ENCODE measurements around the gene SNX9.

SNX9 gene

GRCh38 chr6:157804448-157805327 lies 18.4 kb upstream of the SNX9 start:
- DNase-seq: no peak

- no peak for DNase-seq
These were observed 16.8 kb upstream of the SNX9 start for GRCh38 chr6:157806131-157806855.

GRCh38 chr6:157806856-157807215 lies 16.2 kb upstream of the SNX9 start:
- no peak for DNase-seq

GRCh38 chr6:157808405-157808950 lies 14.6 kb upstream of the SNX9 start:
- DNase-seq: no peak

GRCh38 chr6:157809613-157810012 lies 13.4 kb upstream of the SNX9 start:
- no peak for DNase-seq

- DNase-seq: no peak
These were observed 11.9 kb upstream of the SNX9 start for GRCh38 chr6:157811137-157811475.

GRCh38 chr6:157811476-157812173 lies 11.4 kb upstream of the SNX9 start:
- no peak for DNase-seq

GRCh38 chr6:157812425-157813171 lies 10.4 kb upstream of the SNX9 start:
- no peak for DNase-seq

- no peak for DNase-seq
These were observed 9.9 kb upstream of the SNX9 start for GRCh38 chr6:157813191-157813590.

GRCh38 chr6:157813750-157814455 lies 9.1 kb upstream of the SNX9 start:
- DNase-seq: no peak

GRCh38 chr6:157814883-157815282 lies 8.2 kb upstream of the SNX9 start:
- DNase-seq: no peak

- no peak for DNase-seq
These were observed 1.6 kb upstream of the SNX9 start for GRCh38 chr6:157821342-157822033.

GRCh38 chr6:157822245-157823000 lies 623 bp upstream of the SNX9 start:
- peak; percentile 34 to 36 for DNase-seq

- peak; percentile 58 to 82 for DNase-seq
These were observed 703 bp downstream of the SNX9 start for GRCh38 chr6:157823528-157824370.

GRCh38 chr6:157825243-157825904 lies 2.3 kb downstream of the SNX9 start:
- no peak for DNase-seq

GRCh38 chr6:157830354-157831017 lies 7.4 kb downstream of the SNX9 start:
- DNase-seq: no peak

GRCh38 chr6:157831018-157831369 lies 7.9 kb downstream of the SNX9 start:
- no peak for DNase-seq

GRCh38 chr6:157831424-157832249 lies 8.6 kb downstream of the SNX9 start:
- DNase-seq: no peak
